Measurements from ENCODE around the gene RHEX. TPM values are rescaled to one million over a fixed set of nuclear protein-coding genes. Genes with fewer than 3 reads are reported as not detected.

RHEX gene
- total RNA-seq, 1 donor: not detected

Other genes with a start within 250 kb of the RHEX start
- gene SLC41A1, start 240.0 kb upstream of the RHEX start, total RNA-seq: 16.1 TPM
- gene PM20D1, start 203.0 kb upstream of the RHEX start, total RNA-seq: 0.42 TPM
- gene SLC26A9, start 109.7 kb upstream of the RHEX start, total RNA-seq: not detected
- gene RAB7B, start 49.8 kb upstream of the RHEX start, total RNA-seq: 0.10 TPM
- gene CTSE, start 29.3 kb upstream of the RHEX start, total RNA-seq: not detected
- not detected for gene AVPR1B, start 64.2 kb downstream of the RHEX start, total RNA-seq
- gene FAM72A, start 149.7 kb downstream of the RHEX start, total RNA-seq: 1.9 TPM
- gene SRGAP2, start 150.4 kb downstream of the RHEX start, total RNA-seq: 30.2 TPM